Esophagus squamous epithelium (tissue), 5 donors: ENCODE data around the gene AMFR. TPM values are rescaled to one million over a fixed set of nuclear protein-coding genes. Genes with fewer than 3 reads are reported as not detected.

Experiments
- DNase-seq: peaks from one replicate; lab custom pipeline; 2025; lab: John Stamatoyannopoulos, UW
- H3K27ac ChIP-seq, 4 donors: fragments of 200-600 bp; sonication (generic); one replicate each; pipeline ENCODE4 v1.5.1; 2016 to 2019; ENCODE audit warnings: mild to moderate bottlenecking in 1 of 4
- H3K27me3 ChIP-seq, 4 donors: fragments of 200-600 bp; sonication (generic); 1 replicate in 3 of 4; 2 replicates in 1 of 4; pipeline versions ENCODE4 v1.5.1 to v1.6.0; 2017 to 2021; ENCODE audit warnings: antibody characterized with exemption in 1 of 4
- H3K36me3 ChIP-seq, 3 donors: fragments of 200-600 bp; sonication (generic); one replicate each; pipeline ENCODE4 v1.5.1; 2016 to 2019
- H3K4me1 ChIP-seq, 3 donors: fragments of 200-600 bp; sonication (generic); one replicate each; pipeline ENCODE4 v1.5.1; 2017 to 2019
- H3K4me3 ChIP-seq, 4 donors: fragments of 200-600 bp; sonication (generic); 1 replicate in 3 of 4; 2 replicates in 1 of 4; pipeline ENCODE4 v1.5.1; 2016 to 2019; ENCODE audit warnings: mild to moderate bottlenecking in 2 of 4, moderate library complexity in 1 of 4
- H3K9me3 ChIP-seq, 3 donors: fragments of 200-600 bp; sonication (generic); one replicate each; pipeline ENCODE4 v1.5.1; 2016 to 2019
- POLR2A ChIP-seq, 4 donors: fragments of 450-650 bp; IDR thresholded peaks; one replicate each; pipeline ENCODE4 v1.6.1; 2017; ENCODE audit warnings: antibody characterized with exemption in 4 of 4, mild to moderate bottlenecking in 4 of 4, moderate library complexity in 3 of 4
- WGBS, 2 donors: methylation state at CpG; one replicate each; pipeline ENCODE4 v1.1.5; 2018; 5-methylcytosine and 5-hydroxymethylcytosine counted together
- intact Hi-C: fragments of 100-400 bp; cut with DNase I; formaldehyde crosslinking; loops from one replicate; pipeline ENCODE4 v1.15.0; 2022
- total RNA-seq, 4 donors: library from RNA; depleted of rRNA; stranded (reverse); fragments of >200 nt; gene quantifications; one replicate each; pipeline ENCODE4 v1.1.0, GENCODE V29; 2016
- TF ChIP-seq, protein P1 (sequence below), 6 experiments: fragments of 450-650 bp in 4 of 6; fragments of 200-600 bp in 2 of 6; sonication (generic) in 2 of 6; IDR thresholded peaks; one replicate each; pipeline ENCODE4 v1.5.1; 2016 to 2019; ENCODE audit warnings: antibody characterized with exemption in 6 of 6, mild to moderate bottlenecking in 4 of 6, moderate library complexity in 4 of 6
- donor health status: DM: yes; HTN: yes; CAD: no.

The AMFR gene
- total RNA-seq, 4 donors from 2014 or later: 69.9 to 133 (median 111) TPM

DNA sequence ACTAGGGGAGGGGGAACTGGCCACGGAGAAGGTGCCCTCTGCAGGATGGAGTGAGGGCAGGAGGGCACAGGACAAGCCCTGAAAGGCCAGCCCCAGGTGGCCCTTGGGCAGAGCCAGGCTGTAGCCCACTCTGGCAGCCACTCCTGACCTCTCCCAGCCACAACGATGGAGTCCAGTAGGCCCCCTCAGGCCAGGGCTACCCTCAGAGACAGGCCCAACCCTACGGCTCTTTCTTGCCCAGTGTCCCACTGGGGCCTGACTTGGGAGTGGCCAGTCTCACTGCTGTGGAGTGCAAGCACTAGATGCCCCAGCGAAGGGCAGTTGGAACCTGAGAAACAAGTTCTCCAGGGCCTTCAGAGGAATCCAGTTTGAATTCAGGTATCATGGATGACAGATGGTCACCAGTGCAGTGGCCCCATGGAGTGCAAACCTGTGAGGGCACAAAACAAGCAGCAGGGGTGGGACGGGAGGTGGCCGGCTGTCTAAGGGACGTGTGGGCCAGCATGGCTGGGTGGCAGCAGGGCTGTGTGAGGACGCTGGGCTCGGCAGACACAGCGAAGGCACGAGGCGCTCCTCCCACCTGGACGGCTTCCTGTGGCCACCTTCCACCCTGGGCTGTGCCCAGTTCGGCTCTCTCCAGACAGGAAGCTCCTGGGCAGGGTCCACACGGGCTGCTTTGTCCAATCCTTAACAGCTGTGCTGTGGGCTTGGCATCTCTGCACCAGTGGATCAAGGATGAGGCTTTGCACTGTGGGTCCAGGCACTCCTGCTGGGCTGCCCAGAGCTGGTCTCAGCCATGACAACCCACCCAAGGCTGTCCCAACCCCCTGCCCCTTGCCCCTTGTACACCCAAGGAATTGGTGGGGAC lies 72.1 kb downstream of the AMFR start:
- intact Hi-C loops: no loop called here
- DNase-seq: no peak
- Histone ChIP-seq H3K27me3 (no peaks in the 10 kb centered on the region), H3K27ac (no peak overlapping the region), H3K9me3 (no peaks in the 10 kb centered on the region), H3K4me1 (peaks cover 0 to 36% (median 4%) of the 10 kb centered on the region in 3 donors), H3K36me3 (no peaks in the 10 kb centered on the region), H3K4me3 (no peak overlapping the region)
- WGBS, 2 donors: 89% methylated on average over 5 of the region's 15 CpGs; no CpG with 5 or more reads in 1 of the 2 donors
- TF ChIP-seq, protein P1, sequence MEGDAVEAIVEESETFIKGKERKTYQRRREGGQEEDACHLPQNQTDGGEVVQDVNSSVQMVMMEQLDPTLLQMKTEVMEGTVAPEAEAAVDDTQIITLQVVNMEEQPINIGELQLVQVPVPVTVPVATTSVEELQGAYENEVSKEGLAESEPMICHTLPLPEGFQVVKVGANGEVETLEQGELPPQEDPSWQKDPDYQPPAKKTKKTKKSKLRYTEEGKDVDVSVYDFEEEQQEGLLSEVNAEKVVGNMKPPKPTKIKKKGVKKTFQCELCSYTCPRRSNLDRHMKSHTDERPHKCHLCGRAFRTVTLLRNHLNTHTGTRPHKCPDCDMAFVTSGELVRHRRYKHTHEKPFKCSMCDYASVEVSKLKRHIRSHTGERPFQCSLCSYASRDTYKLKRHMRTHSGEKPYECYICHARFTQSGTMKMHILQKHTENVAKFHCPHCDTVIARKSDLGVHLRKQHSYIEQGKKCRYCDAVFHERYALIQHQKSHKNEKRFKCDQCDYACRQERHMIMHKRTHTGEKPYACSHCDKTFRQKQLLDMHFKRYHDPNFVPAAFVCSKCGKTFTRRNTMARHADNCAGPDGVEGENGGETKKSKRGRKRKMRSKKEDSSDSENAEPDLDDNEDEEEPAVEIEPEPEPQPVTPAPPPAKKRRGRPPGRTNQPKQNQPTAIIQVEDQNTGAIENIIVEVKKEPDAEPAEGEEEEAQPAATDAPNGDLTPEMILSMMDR (IDR thresholded peaks at IDR 0.05): no peak
- no peak for TF ChIP-seq POLR2A (IDR thresholded peaks at IDR 0.05)

GRCh38 chr16:56352351-56353053 lies 72.8 kb downstream of the AMFR start:
- H3K4me3 ChIP-seq: no peak overlapping the region
- H3K9me3 ChIP-seq: no peaks in the 10 kb centered on the region
- no peaks in the 10 kb centered on the region for H3K36me3 ChIP-seq
- no peaks in the 10 kb centered on the region for H3K27me3 ChIP-seq
- intact Hi-C loops: no loop called here
- peaks cover 0 to 30% (median 4%) of the 10 kb centered on the region in 3 donors for H3K4me1 ChIP-seq
- DNase-seq: no peak
- TF ChIP-seq POLR2A (IDR thresholded peaks at IDR 0.05): no peak
- TF ChIP-seq, protein P1 (IDR thresholded peaks at IDR 0.05): no peak
- H3K27ac ChIP-seq: no peak overlapping the region
- WGBS, 2 donors: 67 to 80% methylated on average over 1 to 2 of the region's 7 CpGs

GRCh38 chr16:56351481-56351880 lies 73.9 kb downstream of the AMFR start:
- Histone ChIP-seq H3K27me3 (no peaks in the 10 kb centered on the region), H3K4me3 (no peak overlapping the region), H3K9me3 (no peaks in the 10 kb centered on the region), H3K4me1 (peaks cover 0 to 21% (median 4%) of the 10 kb centered on the region in 3 donors), H3K36me3 (no peaks in the 10 kb centered on the region), H3K27ac (no peak overlapping the region)
- intact Hi-C loops: no loop called here
- 96 to 100% methylated on average over 2 to 5 of the region's 6 CpGs for WGBS, 2 donors
- no peak for DNase-seq
- TF ChIP-seq POLR2A (IDR thresholded peaks at IDR 0.05): no peak
- TF ChIP-seq, protein P1 (IDR thresholded peaks at IDR 0.05): no peak

GRCh38 chr16:56350491-56351405 lies 74.6 kb downstream of the AMFR start:
- TF ChIP-seq, protein P1 (IDR thresholded peaks at IDR 0.05): no peak
- TF ChIP-seq POLR2A (IDR thresholded peaks at IDR 0.05): no peak
- no peaks in the 10 kb centered on the region for H3K36me3 ChIP-seq
- no peak overlapping the region for H3K4me3 ChIP-seq
- intact Hi-C loops: no loop called here
- H3K9me3 ChIP-seq: no peaks in the 10 kb centered on the region
- 78 to 83% methylated on average over 12 to 13 of the region's 22 CpGs for WGBS, 2 donors
- no peak overlapping the region for H3K27ac ChIP-seq
- H3K4me1 ChIP-seq: peaks cover 0 to 14% (median 0%) of the 10 kb centered on the region in 3 donors
- DNase-seq: no peak
- H3K27me3 ChIP-seq: no peaks in the 10 kb centered on the region
